Stimulated activated CD4-positive, alpha-beta T cell treated with anti-CD3 and anti-CD28 coated beads, TNF-alpha, amount 100 ng/mL, for 24 hours (primary cell): ENCODE measurements around the gene KRT6A.

ENCODE experiments used
- DNase-seq, 3 experiments: peaks; one replicate each; pipeline ENCODE4 v3.0.0-alpha.2; 2020; ENCODE audit warnings: low read depth in 3 of 3

KRT6A gene

DNA sequence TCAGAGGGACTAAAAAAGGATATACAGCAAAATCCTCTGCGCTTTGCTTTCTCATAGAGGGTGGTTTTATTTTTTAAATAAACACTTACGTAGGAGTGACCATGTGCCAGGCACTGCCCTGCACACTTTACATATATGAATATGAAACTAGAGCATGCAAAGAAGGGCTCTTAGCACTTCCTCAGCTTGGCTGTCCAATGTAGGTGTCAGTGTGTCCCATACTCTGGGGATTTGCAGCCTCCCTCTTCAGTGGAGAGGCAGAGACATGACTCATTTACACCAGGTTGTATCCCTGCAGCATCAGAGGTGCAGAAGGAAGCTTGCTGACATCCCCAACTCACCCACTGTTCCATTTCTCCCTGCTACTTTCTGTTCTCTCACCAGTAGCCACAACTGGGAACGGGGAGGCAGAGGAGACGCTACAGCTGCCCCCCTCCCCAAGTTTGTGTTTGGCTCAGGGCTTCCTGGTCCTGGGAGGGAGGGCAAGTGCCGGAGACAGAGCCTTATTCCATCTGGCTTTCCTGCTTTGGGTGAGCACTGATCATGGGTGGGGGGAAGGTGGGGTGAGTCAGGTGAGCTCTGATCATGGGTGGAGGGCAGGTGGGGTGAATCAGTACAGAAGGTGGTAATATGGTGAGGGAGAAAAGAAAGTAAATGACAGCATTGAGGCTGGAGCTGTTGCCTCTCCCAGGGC lies 32.0 kb upstream of the KRT6A start:
- DNase-seq, result no peak

DNA sequence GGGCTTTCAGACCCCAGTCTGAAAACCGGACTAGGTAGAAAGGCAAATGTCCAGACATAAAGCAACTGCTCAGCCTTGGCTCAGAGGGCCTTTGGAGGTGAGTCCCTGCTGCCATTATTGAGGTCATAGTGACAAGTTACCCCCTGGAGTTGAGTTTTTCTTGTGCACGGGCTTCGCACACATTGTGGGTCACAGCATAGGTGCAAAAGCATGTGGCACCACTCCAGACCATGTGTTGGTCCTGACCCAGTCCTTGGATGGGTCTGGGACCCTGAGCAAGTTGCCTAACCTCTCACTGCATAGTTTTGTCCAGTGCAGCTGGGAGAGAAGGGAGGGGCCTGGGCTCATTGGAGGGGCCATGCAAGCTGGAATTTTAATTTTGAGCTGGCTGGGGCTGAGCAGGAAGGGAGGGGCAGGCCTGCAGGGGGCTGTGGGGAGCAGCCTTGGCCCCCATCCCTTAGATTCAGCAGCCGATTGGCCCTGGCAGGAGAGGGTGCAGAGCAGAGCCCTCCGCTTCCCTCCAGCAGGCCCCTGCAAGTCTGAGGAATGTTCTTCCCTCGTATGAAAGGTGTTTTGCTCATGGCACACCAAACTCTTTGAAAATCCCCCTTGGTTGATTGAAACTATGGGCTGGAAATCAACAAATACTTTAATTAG lies 31.3 kb upstream of the KRT6A start:
- DNase-seq, result no peak

DNA sequence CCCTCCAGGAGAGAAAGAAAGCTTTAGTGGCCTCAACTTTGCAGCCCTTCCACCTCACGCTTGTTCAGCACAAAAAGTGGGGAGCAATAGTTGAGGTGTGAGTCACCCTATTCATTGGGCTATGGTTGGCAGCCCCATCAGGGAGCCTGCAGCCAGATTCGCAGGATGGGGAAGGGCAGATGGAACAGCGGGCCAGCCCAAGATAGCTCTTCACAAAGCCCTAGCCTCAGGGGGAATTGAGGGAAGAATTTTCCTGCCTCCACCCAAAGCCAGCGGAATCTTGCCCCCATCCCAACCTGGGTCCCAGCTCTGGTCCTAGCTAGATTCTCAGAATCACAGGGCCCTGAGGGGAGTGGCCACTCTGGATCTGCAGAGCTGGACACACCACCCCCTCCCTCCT lies 30.8 kb upstream of the KRT6A start:
- no peak for DNase-seq

DNA sequence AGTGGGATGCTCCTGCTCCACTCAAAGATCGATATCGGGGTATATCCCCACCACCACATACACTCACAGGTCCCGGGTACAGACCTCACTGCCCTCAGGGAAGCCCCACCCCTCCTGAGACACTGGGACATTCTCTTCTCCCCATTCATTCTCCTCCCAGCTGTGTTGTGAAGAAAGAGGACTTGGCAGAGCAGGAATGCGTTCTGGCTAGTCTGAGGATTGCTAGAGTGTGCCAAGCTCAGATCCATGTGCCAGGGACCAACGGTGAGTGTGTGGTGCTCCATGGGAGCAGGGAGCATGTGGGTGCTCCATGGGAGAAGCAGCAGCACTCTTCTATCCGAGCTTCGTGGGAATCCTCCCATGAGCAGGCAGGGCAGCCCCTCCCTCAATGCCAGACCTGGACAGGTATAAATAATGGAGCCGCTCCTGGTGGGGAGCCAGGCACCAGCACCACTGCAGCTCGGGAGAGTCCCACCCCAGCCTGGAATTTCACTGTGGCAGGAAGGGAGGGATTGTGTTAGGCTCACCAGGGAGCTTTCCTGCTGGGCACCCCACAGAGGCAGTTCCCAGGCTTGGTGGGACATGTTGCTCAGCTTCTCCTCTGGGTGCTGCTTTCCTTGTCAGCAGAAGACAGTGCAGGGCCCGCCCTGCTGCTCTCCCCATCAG lies 29.4 kb upstream of the KRT6A start:
- no peak for DNase-seq

DNA sequence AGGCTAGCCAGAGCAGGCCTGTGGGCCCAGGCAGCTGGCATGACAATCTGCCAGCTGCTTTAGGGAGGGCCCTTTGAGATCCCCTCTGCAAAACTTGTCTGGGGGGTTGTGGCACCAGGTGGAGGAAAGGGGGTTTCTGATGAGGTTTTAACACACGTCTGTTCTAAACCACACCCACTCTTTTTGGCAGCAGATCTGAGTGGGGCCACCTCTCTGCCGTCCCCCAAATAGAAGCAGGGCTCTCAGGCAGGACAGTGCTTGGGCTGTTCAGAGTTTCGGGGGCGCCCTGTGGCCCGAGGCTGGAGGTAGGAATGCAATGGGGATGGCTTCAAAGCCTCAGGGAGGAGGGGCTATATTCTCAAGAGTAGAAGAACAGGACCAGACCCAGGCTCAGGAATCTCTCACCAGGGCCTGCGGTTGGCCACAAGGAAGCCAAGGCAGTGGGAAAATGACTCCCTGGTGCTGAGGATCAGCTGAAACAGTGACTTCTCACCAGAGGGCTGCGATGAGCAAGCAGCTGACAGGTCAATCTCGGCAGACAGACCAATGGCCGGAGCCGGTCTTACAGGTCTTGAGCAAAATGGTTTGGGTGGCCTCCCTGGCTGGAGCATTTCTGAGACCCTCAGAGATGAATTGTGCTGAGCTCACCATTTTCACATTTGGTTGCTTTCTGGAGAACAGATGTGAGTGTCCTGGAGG lies 28.7 kb upstream of the KRT6A start:
- DNase-seq, result no peak

DNA sequence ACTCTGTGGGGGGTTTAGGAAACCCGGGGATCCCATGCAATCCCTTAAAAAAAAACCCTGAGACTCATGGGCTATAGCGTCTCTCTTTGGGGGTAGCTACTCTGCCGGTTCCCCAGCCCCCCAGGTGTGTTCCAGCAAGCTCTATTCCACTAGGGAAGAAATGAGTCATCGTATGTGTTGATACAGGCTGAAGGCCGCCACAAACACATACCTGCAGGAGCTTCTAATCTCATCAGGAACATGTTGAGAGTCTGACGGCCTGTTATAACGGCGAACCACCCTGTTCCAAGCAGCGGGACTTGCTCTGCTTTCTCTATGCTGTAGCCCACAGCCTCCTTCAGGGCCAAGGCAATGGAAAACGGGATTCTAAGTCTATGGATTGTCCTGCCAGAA lies 28.1 kb upstream of the KRT6A start:
- no peak for DNase-seq

DNA sequence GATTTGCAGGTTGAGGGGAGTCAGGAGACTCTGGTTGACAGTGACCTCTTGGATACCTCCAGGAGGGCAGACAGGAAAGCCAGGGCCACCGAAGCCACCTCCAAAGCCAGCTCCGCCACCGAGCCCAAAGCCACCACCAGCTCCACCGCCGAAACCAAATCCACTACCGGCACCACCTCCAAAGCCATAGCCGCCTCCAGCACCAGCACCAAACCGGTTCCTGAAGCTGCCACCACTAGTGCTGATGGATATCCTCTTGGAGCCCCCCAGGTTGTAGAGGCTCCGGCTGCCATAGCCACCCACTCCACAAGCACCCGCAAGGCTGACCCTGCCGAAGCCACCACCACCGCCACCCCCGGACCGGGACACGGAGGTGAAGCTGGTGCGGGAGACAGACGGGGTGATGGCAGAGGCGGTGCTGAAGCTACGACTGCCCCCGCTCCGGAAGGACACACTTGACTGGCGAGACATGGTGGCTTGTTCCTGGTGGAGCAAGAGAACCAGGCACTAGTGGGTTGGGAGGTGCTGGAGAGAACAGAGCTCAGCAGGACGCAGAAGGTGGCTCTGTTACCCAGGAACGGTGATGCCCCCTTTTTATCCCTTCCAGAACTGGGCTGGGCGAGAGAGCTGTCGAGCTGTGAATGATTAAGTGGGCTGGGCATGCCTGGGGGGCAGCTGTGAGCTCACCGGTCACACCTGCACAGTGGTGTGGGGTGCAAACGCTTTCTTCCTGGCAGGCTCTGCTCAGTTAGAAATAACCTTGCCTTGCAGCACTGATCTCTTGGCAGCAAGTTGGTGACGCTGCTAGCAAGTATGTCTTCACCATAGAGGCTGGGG lies 27.0 kb upstream of the KRT6A start, which contains the start of gene KRT5:
Gene KRT5 (minus strand): TSS at position 569 of the 837 bp plus-strand sequence. CDS start 98 bp downstream, at position 471.
- DNase-seq, result no peak

DNA sequence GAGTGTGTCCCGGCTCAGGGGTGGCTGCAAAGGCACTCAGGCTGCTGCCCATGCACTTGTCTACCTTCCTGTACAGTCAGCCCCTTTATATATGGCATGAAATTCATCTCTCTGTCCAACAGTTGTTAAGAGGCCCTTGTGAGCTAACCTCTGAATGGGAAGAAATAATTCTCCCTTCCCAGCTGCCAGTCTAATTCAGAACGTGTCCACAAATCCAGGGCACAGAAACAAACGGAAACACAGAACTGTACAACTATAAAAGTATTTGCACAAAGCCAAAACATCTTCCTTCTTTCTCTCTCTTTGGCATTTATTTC lies 26.3 kb upstream of the KRT6A start:
- DNase-seq, result no peak

DNA sequence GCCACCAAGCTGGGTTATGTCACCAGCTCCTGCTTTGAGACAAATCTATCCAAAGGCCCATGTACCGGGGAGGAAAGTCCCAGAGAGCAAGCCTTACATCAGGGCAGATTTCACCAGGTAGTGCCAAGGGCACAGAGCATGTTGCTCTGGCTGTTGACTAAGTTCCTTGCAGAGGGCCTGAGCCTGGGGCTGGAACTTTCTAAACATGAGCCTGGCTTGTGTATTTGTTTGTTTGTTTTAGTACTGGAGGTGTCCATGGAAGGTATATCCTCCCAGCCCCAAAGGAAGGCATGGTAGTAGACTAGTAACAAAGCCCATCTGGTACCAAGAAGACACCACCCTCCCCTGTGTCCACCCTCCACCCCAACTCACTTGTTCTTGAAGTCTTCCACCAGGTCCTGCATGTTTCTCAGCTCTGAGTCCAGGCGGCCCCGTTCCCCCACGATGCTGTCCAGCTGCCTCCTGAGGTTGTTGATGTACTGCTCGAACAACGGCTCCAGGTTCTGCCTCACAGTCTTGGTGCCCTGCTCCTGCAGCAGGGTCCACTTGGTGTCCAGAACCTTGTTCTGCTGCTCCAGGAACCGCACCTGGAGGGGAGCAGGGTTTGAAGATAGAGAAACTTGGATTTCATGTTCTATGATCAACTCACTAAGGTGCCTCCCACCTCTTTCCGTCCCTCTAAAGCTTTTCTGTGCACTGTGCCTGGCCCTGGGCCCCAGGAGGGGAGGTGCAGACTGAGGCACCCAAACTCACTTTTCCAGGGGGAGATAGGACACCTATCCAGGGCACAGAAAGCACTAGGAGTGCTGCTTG lies 25.7 kb upstream of the KRT6A start:
- DNase-seq, result no peak

DNA sequence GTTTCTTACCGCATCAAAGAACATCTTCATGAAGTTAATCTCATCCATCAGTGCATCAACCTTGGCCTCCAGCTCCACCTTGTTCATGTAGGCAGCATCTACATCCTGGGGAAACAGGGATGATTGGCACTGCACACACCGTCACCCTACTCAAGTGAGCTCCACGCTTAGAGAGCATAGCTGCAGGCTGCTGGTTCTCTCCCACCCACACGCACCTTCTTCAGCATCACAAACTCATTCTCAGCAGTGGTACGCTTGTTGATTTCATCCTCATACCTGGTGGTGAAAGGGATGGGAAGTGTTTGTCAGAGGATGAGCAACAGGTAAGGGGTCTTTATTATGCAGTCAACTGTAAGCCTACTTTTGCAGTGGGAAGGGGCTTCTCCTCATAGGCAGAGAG lies 24.8 kb upstream of the KRT6A start:
- no peak for DNase-seq

DNA sequence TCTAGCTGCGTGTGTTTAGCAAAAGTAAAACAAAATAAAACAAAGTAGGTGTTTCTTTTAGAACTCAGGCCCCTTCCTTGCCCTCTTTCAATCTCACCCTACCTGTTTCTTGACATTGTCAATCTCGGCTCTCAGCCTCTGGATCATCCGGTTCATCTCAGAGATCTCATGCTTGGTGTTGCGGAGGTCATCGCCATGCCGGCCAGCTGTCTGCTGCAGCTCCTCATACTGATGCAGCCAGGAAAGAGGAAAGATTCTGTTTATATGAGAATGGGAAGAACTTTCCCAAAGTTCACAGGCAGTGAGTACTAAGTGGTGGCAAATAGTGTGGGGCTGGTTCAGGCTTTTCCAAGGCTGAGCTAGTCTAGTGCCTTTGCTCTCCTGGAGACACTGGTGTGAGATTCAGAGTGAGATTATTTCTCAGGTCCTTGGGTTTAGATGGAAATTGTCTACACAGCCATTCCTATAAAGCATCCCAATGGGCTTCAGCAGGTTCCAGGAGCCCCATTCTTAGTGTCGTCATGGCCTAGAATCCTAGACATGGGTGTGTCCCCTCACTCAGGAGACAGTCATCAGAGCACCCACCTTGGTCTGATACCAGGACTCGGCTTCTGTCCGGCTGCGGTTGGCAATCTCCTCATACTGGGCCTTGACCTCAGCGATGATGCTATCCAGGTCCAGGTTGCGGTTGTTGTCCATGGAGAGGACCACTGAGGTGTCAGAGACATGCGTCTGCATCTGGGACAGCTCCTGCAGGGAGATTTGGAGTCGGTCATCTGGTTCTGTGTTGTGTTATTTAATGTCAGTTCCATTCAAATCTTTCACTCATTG lies 24.2 kb upstream of the KRT6A start:
- DNase-seq, result no peak

DNA sequence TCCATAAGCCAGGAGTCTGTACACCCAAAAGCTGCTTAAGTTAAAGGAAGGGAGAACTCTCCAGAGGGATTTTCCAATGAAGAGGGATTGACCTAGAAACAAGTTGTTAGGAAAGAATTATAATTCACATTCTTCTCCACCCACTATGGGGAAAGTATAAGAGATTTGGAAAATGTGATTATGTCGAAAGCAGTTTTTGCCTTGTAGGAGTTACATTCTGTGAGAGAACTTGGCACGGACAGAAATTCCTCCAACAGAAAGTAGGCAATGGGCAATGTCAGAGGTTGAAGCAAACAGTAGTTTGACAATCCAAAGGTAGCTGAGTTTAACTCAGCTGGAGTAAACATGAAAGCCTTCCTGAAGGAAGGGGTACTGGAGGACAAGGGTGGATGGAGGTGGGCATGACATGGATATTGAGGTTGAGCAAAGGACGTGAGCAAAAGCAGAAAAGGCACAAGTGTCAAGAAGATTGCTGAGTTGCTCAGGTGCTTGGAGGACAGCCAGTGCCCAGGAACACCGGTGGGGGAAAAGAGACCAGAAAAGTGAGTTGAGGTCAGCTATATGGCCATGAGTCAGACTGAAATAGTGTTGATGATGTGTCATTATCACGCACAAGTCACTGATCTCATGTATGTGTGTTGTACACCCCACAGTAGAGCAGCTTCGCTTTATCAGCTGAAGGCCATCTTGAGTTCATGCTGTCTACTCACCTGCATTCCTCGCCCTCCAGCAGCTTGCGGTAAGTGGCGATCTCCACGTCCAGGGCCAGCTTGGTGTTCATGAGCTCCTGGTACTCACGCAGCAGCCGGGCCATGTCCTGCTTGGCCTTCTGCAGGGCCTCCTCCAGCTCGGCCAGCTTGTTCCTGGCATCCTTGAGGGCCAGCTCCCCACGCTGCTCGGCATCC lies 23.1 kb upstream of the KRT6A start:
- no peak for DNase-seq

DNA sequence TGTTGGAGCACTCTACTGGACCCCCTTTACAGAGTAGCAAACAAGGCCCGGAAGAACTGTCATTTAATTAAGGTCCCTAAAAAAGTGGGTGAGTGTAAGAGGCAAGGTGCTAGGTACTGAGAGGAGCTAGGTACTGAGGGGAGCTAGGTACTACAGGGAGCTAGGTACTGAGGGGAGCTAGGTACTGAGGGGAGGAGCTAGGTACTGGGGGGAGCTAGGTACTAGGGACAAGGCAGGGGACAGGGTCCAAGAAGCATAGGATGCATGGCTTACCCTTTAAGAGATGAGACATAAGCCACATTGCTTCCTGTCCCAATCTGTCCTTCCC lies 22.2 kb upstream of the KRT6A start:
- no peak for DNase-seq

DNA sequence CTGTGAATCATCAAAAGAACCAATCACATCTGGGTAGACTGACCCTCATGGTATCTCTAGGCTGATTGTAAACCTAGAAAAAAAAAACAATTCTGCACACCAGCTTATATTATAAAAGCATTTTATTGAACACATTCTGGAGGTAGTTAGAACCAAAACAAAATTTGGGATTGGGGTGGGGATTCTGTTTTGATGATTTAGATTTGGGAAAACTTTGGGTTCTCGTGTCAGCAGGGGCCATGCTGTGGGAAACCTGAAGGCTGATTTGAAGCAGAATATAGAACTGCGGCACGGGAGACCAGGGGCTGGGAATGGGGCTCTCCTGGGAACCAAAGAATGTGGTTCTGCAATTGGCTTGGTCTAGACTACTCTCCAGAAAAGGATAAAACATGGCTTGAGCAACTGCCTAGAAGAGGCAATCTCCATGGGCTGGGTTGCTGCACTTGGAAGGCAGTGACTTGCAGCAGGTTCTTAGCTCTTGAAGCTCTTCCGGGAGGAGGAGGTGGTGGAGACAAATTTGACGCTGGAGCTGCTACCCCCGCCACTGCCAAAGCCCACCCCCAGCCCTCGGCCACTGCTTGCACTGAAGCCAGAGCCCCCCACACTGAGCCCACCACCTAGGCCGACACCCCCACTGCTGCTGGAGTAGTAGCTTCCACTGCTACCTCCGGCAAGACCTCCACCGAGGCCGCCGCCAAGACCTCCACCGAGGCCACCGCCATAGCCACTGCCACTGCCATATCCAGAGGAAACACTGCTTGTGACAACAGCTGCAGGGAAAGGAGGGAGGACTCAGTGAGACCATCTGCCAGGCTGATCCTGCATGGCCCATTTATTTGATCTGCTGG lies 21.6 kb upstream of the KRT6A start:
- DNase-seq, result no peak

DNA sequence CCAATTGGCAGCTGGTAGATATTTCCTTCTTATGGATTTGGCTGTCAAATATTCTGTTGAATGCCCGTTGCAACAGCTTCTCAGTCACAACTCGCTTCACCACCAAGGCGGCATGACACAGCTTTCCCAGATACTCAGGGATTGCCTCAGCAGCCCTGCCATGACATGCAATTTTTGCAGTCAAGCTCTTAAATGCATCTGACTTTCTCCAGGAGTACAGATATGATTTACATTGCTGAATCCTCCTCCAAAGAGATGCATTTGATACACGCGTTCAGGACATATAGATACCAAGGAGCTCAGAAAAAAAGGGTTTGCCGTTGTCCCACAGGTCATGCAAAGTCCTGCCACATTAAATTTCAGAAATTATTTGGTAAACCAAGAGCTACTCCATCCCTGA lies 20.7 kb upstream of the KRT6A start:
- DNase-seq, result no peak

DNA sequence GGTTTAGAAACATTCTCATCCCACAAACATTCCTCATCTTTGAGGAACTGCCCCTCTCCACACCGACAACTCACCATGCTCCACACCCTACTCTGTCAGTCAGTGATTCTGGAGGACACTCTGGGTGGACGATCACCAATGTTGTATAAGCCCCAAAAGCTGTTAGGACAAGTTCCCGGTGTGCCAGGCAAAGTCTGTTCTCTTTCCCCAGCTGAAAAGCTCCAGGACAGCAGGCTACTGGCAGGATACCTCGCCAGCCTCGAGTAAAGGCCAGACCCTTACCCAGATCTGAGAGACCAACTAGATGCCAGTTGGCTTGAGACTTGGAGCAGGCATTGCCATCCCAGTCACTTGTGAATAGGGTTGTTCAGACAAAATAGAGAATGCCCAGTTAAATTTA lies 15.2 kb upstream of the KRT6A start:
- DNase-seq, result no peak

DNA sequence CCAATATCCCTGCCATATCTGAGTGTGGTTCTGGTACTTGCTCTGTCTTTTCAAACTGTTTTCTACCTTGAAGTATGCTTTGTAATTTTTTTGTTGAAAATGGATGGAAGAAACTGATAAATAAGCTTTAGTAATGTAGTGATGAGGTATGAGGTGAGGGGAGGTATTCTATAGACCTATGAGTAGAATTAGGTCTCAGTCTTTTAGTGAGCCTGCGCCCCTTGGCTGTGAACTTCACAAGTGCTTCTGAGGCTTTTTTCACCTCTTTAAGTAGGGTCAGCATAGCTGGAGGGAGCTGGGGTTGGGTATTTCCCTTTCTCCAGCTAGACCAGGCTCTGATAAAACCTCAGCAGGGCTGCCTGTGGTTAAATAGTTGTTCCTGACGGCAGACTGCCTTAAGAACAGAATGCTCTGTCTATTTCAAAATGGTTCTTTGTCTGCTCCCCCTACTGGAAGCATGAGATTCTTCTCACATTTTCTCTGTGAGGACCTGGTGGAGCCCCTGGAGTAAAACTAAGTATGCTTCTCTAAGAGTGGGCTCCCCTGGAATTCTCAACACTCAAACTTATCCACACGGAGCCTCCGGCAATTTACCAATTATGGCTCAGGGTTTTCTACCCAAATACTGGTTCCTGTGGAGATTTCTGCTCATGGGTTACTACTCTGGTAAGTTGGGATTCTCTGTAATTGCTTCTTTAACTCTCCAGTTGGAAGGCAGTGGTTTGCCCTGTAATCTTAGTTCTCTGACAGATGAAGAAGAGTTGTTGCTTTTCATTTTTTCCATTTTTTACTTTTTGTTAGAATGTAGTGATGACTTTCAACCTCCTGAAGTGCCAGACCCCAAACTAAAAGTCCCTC lies 14.0 kb upstream of the KRT6A start:
- no peak for DNase-seq
